HEK293T (cell line): ENCODE measurements around the gene CIDEB.

Experiments
- BHLHE40 ChIP-seq: fragments of 450-650 bp; IDR thresholded peaks from 2 replicates; pipeline ENCODE4 v1.6.1; 2016; ENCODE audit warnings: mild to moderate bottlenecking, moderate library complexity, borderline replicate concordance
- CTBP1 ChIP-seq: fragments of 450-650 bp; IDR thresholded peaks from 2 replicates; pipeline ENCODE4 v1.6.1; 2016; ENCODE audit warnings: borderline replicate concordance
- FOXK2 ChIP-seq: fragments of 450-650 bp; IDR thresholded peaks from 2 replicates; pipeline ENCODE4 v1.6.1; 2016; ENCODE audit warnings: mild to moderate bottlenecking
- FOXM1 ChIP-seq: fragments of 450-650 bp; IDR thresholded peaks from 2 replicates; pipeline ENCODE4 v1.6.1; 2017; ENCODE audit warnings: mild to moderate bottlenecking, borderline replicate concordance
- L3MBTL2 ChIP-seq: fragments of 450-650 bp; conservative IDR thresholded peaks from 2 replicates; pipeline ENCODE4 v1.6.1; 2016; ENCODE audit warnings: mild to moderate bottlenecking
- LEF1 ChIP-seq: fragments of 450-650 bp; IDR thresholded peaks from 2 replicates; pipeline ENCODE4 v1.6.1; 2017; ENCODE audit warnings: mild to moderate bottlenecking, borderline replicate concordance
- PKNOX1 ChIP-seq: fragments of 450-650 bp; IDR thresholded peaks from 2 replicates; pipeline ENCODE4 v1.6.1; 2016
- SP1 ChIP-seq: fragments of 450-650 bp; IDR thresholded peaks from 2 replicates; pipeline ENCODE4 v1.6.1; 2017
- SUZ12 ChIP-seq: fragments of 450-650 bp; IDR thresholded peaks from 2 replicates; pipeline ENCODE4 v1.6.1; 2016; ENCODE audit warnings: mild to moderate bottlenecking
- TARDBP ChIP-seq: fragments of 450-650 bp; IDR thresholded peaks from 2 replicates; pipeline ENCODE4 v1.6.1; 2016
- ZNF384 ChIP-seq: fragments of 450-650 bp; IDR thresholded peaks from 2 replicates; pipeline ENCODE4 v1.6.1; 2016

GRCh38 chr14:24315243-24315806, 7.5 kb upstream of the CIDEB start:
- no peak for TF ChIP-seq PKNOX1
- TF ChIP-seq TARDBP: no peak
- TF ChIP-seq FOXM1: no peak
- no peak for TF ChIP-seq LEF1
- no peak for TF ChIP-seq FOXK2
- no peak for TF ChIP-seq SUZ12
- TF ChIP-seq ZNF384: no peak
- TF ChIP-seq L3MBTL2: no peak
- TF ChIP-seq SP1: no peak
- no peak for TF ChIP-seq CTBP1
- TF ChIP-seq BHLHE40: no peak
